ENCODE measurements around the gene NOXA1.

DNA sequence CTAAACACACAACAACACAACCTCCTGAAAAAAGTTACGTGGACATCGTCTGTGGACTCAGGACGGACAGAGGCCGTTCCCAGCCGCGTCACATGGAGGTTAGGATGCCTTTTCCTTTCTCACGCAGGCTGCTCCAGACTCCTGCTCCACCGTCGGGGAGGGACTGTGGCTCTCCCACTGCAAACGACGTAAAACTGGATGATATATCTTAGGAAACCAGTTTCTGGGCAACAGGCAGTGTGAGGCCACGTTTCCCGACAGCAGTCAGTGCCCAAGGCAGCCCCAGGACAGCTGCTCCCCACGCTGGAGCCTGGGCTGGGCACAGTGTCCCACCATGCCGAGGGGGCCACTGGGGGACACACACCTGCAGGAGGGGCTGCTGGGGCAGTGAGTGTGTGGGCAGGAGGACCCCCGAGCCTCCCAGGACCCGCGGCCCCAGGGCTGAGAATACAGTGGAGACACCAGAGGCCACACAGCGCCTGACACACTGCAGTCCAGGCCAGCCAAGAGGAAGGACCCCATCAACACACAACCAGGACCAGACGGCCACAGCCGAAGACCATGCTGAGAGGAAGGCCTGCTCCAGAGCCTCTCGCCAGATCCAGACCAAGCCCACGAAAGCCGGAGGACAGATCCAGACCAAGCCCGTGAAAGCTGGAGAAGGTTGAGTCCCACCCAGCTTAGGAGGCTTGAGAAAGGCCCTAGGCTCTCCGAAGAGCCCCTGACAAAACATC lies 26.4 kb upstream of the NOXA1 start:
- TF ChIP-seq, protein P1, sequence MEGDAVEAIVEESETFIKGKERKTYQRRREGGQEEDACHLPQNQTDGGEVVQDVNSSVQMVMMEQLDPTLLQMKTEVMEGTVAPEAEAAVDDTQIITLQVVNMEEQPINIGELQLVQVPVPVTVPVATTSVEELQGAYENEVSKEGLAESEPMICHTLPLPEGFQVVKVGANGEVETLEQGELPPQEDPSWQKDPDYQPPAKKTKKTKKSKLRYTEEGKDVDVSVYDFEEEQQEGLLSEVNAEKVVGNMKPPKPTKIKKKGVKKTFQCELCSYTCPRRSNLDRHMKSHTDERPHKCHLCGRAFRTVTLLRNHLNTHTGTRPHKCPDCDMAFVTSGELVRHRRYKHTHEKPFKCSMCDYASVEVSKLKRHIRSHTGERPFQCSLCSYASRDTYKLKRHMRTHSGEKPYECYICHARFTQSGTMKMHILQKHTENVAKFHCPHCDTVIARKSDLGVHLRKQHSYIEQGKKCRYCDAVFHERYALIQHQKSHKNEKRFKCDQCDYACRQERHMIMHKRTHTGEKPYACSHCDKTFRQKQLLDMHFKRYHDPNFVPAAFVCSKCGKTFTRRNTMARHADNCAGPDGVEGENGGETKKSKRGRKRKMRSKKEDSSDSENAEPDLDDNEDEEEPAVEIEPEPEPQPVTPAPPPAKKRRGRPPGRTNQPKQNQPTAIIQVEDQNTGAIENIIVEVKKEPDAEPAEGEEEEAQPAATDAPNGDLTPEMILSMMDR (IDR thresholded peaks at IDR 0.05; ENCODE audit: low read depth, low read length, missing input control): no peak
- TF ChIP-seq SP1 (IDR thresholded peaks at IDR 0.05): no peak
- no peak for TF ChIP-seq RAD21 (IDR thresholded peaks at IDR 0.05)

All from liver (tissue), 3 donors.